Gastrocnemius medialis (tissue), 4 donors: Measurements from ENCODE around the gene BSPRY. TPM values are rescaled to one million over a fixed set of nuclear protein-coding genes. Genes with fewer than 3 reads are reported as not detected.

Experiments
- ATAC-seq, 2 donors: fragments of 150-250 bp; one replicate each; pipeline ENCODE4 v1.9.1; 2016
- DNase-seq, 2 donors: peaks; one replicate each; pipeline ENCODE4 v3.0.0-alpha.2; 2019
- H3K27ac ChIP-seq, 4 donors: fragments of 200-600 bp; sonication (generic); 1 replicate in 1 of 4; 2 replicates in 3 of 4; pipeline ENCODE4 v1.5.1; 2016 to 2018; ENCODE audit warnings: mild to moderate bottlenecking in 2 of 4, moderate library complexity in 1 of 4
- H3K27me3 ChIP-seq, 3 donors: fragments of 200-600 bp; sonication (generic) in 2 of 3; 1 replicate in 1 of 3; 2 replicates in 2 of 3; pipeline versions ENCODE4 v1.5.1 to v1.6.0; 2016 to 2019; ENCODE audit warnings: mild to moderate bottlenecking in 1 of 3, moderate library complexity in 1 of 3
- H3K36me3 ChIP-seq, 2 donors: fragments of 200-600 bp; sonication (generic) in 1 of 2; one replicate each; pipeline ENCODE4 v1.5.1; 2017 to 2018
- H3K4me1 ChIP-seq, 2 donors: fragments of 200-600 bp; sonication (generic) in 1 of 2; one replicate each; pipeline ENCODE4 v1.5.1; 2016 to 2017; ENCODE audit warnings: mild to moderate bottlenecking in 2 of 2
- H3K4me3 ChIP-seq, 4 donors: fragments of 200-600 bp; sonication (generic) in 3 of 4; 1 replicate in 1 of 4; 2 replicates in 3 of 4; pipeline ENCODE4 v1.5.1; 2016 to 2019; ENCODE audit warnings: mild to moderate bottlenecking in 2 of 4
- H3K9me3 ChIP-seq, 3 donors: fragments of 200-600 bp; sonication (generic) in 2 of 3; 1 replicate in 1 of 3; 2 replicates in 2 of 3; pipeline ENCODE4 v1.5.1; 2016 to 2019
- POLR2A ChIP-seq, 2 donors: fragments of 450-650 bp; IDR thresholded peaks; one replicate each; pipeline ENCODE4 v1.6.1; 2017; ENCODE audit warnings: antibody characterized with exemption in 2 of 2, mild to moderate bottlenecking in 2 of 2, moderate library complexity in 2 of 2
- in situ Hi-C, 4 donors: fragments of 200-750 bp; cut with MboI; loops; one replicate each; pipeline versions ENCODE4 v1.15.0 to v1.8.0; 2017; ENCODE audit warnings: low sequenced_read_pairs in 4 of 4
- intact Hi-C: fragments of 100-400 bp; cut with DNase I; formaldehyde crosslinking; loops from one replicate; pipeline ENCODE4 v1.15.1; 2023; ENCODE audit warnings: low total_unique reads
- total RNA-seq, 4 donors: library from RNA; depleted of rRNA; stranded (reverse); fragments of >200 nt; gene quantifications; one replicate each; pipeline versions ENCODE4 v1.1.0 to v1.2.3, GENCODE V29; 2016
- TF ChIP-seq, protein P1 (sequence below), 5 experiments: fragments of 450-650 bp in 3 of 5; fragments of 200-600 bp in 2 of 5; sonication (generic) in 2 of 5; IDR thresholded peaks in 4 of 5; conservative IDR thresholded peaks in 1 of 5; 1 replicate in 4 of 5; 2 replicates in 1 of 5; pipeline ENCODE4 v1.5.1; 2016 to 2019; ENCODE audit warnings: antibody characterized with exemption in 5 of 5, mild to moderate bottlenecking in 3 of 5, moderate library complexity in 3 of 5

The BSPRY gene
- total RNA-seq, 4 donors from 2014 or later: 0.12 TPM; not detected in 3

DNA sequence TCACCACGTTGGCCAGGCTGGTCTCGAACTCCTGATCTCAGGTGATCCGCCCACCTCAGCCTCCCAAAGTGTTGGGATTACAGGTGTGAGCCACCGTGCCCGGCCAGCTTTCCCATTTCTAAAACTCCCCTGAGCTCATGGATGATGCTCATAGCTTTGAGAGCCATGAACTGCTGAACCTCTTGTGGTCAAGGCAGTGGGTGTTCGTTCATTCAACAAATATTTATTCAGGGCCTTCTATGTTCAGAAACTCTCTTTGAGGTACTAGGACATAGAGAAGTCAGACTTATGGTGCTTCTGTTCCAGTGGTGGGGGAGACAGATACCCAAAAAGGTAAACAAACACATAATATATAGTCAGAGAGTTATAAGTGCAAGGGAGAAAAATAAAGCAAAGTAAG lies 2.7 kb downstream of the BSPRY start:
- H3K4me3 ChIP-seq: no peak overlapping the region
- peaks cover 21 to 40% (median 28%) of the 10 kb centered on the region in 3 donors for H3K27me3 ChIP-seq
- no peaks in the 10 kb centered on the region for H3K36me3 ChIP-seq
- TF ChIP-seq, protein P1, sequence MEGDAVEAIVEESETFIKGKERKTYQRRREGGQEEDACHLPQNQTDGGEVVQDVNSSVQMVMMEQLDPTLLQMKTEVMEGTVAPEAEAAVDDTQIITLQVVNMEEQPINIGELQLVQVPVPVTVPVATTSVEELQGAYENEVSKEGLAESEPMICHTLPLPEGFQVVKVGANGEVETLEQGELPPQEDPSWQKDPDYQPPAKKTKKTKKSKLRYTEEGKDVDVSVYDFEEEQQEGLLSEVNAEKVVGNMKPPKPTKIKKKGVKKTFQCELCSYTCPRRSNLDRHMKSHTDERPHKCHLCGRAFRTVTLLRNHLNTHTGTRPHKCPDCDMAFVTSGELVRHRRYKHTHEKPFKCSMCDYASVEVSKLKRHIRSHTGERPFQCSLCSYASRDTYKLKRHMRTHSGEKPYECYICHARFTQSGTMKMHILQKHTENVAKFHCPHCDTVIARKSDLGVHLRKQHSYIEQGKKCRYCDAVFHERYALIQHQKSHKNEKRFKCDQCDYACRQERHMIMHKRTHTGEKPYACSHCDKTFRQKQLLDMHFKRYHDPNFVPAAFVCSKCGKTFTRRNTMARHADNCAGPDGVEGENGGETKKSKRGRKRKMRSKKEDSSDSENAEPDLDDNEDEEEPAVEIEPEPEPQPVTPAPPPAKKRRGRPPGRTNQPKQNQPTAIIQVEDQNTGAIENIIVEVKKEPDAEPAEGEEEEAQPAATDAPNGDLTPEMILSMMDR (IDR thresholded peaks at IDR 0.05 in 4 of 5, conservative IDR thresholded peaks at IDR 0.05 in 1 of 5): no peak
- no peak for TF ChIP-seq POLR2A (IDR thresholded peaks at IDR 0.05)
- no peak for DNase-seq
- no peaks in the 10 kb centered on the region for H3K9me3 ChIP-seq
- no peak overlapping the region for H3K27ac ChIP-seq
- in situ Hi-C loops: no loop called here
- H3K4me1 ChIP-seq: peaks cover 7% of the 10 kb centered on the region in 2 donors
- intact Hi-C loops: no loop called here
- no peak for ATAC-seq

DNA sequence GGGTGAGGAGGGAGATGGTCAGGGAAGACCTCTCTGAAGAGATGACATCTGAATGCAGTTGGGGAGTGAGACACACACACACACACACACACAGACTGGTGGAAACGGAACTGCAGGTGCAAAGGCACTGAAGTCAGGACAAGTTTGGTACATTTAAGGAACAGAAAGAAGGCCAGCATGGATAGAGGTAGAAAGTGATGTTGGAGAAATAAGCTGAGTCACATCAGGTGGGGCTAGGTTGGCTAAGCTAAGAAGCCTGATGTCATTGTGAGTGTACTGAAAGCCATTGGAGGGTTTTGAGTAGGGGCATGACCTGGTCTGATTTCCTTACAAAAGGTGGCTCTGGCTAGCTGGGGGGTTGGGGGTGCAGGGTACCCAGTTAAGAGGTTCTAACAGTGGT lies 3.1 kb downstream of the BSPRY start:
- DNase-seq (no peak), ATAC-seq (no peak)
- Histone ChIP-seq H3K4me1 (peaks cover 7% of the 10 kb centered on the region in 2 donors), H3K27ac (no peak overlapping the region), H3K4me3 (no peak overlapping the region), H3K27me3 (peaks cover 21 to 40% (median 28%) of the 10 kb centered on the region in 3 donors), H3K9me3 (no peaks in the 10 kb centered on the region), H3K36me3 (no peaks in the 10 kb centered on the region)
- no peak for TF ChIP-seq POLR2A (IDR thresholded peaks at IDR 0.05)
- TF ChIP-seq, protein P1 (IDR thresholded peaks at IDR 0.05 in 4 of 5, conservative IDR thresholded peaks at IDR 0.05 in 1 of 5): no peak
- in situ Hi-C loops: no loop called here
- intact Hi-C loops: no loop called here

DNA sequence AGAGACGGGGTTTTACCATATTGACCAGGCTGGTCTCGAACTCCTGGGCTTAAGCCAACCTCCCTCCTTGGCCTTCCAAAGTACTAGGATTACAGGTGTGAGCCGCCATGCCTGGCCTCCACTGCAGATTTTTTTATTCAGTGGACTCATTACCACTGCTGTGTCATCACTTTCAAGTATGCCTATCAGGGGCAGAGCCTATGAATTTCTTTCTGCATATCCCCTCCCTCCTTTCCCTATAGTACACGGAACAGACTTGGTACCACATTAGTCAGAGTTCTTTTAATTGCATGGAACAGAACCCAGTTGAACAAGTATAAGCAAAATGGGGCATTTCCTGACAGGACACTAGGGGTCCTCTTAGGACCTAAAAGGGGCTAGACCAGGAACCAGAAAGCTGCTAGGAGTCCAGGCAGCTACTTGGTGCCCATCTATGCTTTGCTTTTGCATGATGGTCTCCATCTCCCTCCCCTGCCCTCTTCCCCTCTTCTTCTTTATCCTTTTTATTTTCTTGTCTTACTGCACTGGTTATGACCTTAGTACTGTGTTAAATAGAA lies 5.8 kb downstream of the BSPRY start:
- Histone ChIP-seq H3K4me3 (no peak overlapping the region), H3K4me1 (peaks cover 3% of the 10 kb centered on the region in 2 donors), H3K27ac (no peak overlapping the region), H3K9me3 (no peaks in the 10 kb centered on the region), H3K36me3 (no peaks in the 10 kb centered on the region), H3K27me3 (peaks cover 18 to 34% (median 23%) of the 10 kb centered on the region in 3 donors)
- in situ Hi-C loops: no loop called here
- TF ChIP-seq POLR2A (IDR thresholded peaks at IDR 0.05): no peak
- TF ChIP-seq, protein P1 (IDR thresholded peaks at IDR 0.05 in 4 of 5, conservative IDR thresholded peaks at IDR 0.05 in 1 of 5): no peak
- DNase-seq (no peak), ATAC-seq (no peak)
- intact Hi-C loops: no loop called here

DNA sequence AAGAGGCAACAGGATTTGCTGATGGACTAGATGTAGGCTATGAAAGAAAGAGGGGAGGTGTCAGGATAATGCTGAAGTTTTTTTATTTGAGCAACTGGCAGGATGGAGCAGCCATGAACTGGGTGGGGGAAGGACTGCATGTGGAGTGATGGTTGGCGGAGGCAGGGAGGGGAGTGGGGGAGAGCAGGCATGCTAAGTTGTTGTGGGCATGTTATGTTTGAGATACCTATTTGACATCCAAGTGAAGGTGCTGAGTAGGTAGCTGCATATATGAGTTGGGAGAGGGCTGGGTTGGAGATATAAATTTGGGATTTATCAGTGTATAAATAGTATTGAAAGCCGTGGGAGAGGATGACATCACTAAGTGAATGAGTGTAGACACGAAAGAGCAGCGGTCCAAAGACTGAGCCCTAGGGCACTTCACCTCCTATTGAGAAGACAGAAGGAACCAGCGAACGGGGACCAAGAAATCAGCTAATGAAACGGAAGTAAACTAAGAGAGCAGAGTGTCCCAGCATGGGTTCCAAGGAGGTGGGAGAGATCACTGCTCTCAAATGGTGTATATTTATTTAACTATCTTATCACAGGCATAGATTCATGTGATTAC lies 7.4 kb downstream of the BSPRY start:
- Histone ChIP-seq H3K4me1 (no peaks in the 10 kb centered on the region), H3K9me3 (no peaks in the 10 kb centered on the region), H3K36me3 (no peaks in the 10 kb centered on the region), H3K27me3 (peaks cover 6 to 18% (median 6%) of the 10 kb centered on the region in 3 donors), H3K27ac (no peak overlapping the region), H3K4me3 (no peak overlapping the region)
- TF ChIP-seq, protein P1 (IDR thresholded peaks at IDR 0.05 in 4 of 5, conservative IDR thresholded peaks at IDR 0.05 in 1 of 5): no peak
- no peak for TF ChIP-seq POLR2A (IDR thresholded peaks at IDR 0.05)
- in situ Hi-C loops: no loop called here
- DNase-seq (no peak), ATAC-seq (no peak)
- intact Hi-C loops: no loop called here
